Keratinocyte (primary cell): ENCODE results near the gene RAE1. TPM values are rescaled to one million over a fixed set of nuclear protein-coding genes. Genes with fewer than 3 reads are reported as not detected.

Experiments
- DNase-seq: peaks from one replicate; pipeline ENCODE4 v3.0.0-alpha.2; 2011; ENCODE audit warnings: low read depth, missing footprints, low spot score
- FAIRE-seq: peaks from 2 replicates; lab custom pipeline; 2011; peaks lifted over from hg19 to GRCh38; lab: Jason Lieb, UNC
- H2AFZ ChIP-seq: 2 replicates; pipeline ENCODE4 v1.6.0; 2012; ENCODE audit warnings: low read length, control low read depth, inconsistent platforms; ENCODE audit not compliant: control insufficient read depth
- H3K27ac ChIP-seq: 2 replicates; pipeline ENCODE4 v1.5.1; 2011; ENCODE audit warnings: low read length; ENCODE audit not compliant: control insufficient read depth, insufficient read depth
- H3K27me3 ChIP-seq: 3 replicates; pipeline ENCODE4 v1.6.0; 2011; ENCODE audit warnings: low read length; ENCODE audit not compliant: control insufficient read depth, insufficient read depth; ENCODE audit errors: extremely low read depth
- H3K36me3 ChIP-seq, 2 experiments: 2 replicates in 1 of 2; 3 replicates in 1 of 2; pipeline ENCODE4 v1.5.1; 2011; ENCODE audit warnings: low read length in 2 of 2, mild to moderate bottlenecking in 1 of 2; ENCODE audit not compliant: control insufficient read depth in 2 of 2, insufficient read depth in 2 of 2; ENCODE audit errors: extremely low read depth in 1 of 2
- H3K4me1 ChIP-seq: 3 replicates; pipeline ENCODE4 v1.5.1; 2011; ENCODE audit warnings: low read length; ENCODE audit not compliant: control insufficient read depth, insufficient read depth; ENCODE audit errors: extremely low read depth
- H3K4me2 ChIP-seq: 3 replicates; pipeline ENCODE4 v1.6.0; 2011; ENCODE audit warnings: low read depth, low read length; ENCODE audit not compliant: control insufficient read depth, insufficient read depth; ENCODE audit errors: extremely low read depth
- H3K4me3 ChIP-seq, 3 experiments: fragments of 200-600 bp in 1 of 3; sonication (generic) in 1 of 3; 2 replicates in 2 of 3; 3 replicates in 1 of 3; pipeline ENCODE4 v1.5.1; 2011 to 2016; ENCODE audit warnings: low read length in 3 of 3, mild to moderate bottlenecking in 3 of 3, control low read depth in 2 of 3, inconsistent platforms in 1 of 3, low read depth in 1 of 3, mixed read lengths in 1 of 3, mixed run types in 1 of 3, moderate library complexity in 1 of 3; ENCODE audit not compliant: control insufficient read depth in 2 of 3, insufficient read depth in 2 of 3; ENCODE audit errors: extremely low read depth in 1 of 3
- H3K79me2 ChIP-seq: 2 replicates; pipeline ENCODE4 v1.6.0; 2012; ENCODE audit warnings: low read length; ENCODE audit not compliant: control insufficient read depth, insufficient read depth
- H3K9ac ChIP-seq: 3 replicates; pipeline ENCODE4 v1.6.0; 2011; ENCODE audit warnings: low read length; ENCODE audit not compliant: control insufficient read depth, insufficient read depth; ENCODE audit errors: extremely low read depth
- H3K9me1 ChIP-seq: 3 replicates; pipeline ENCODE4 v1.6.0; 2011; ENCODE audit warnings: low read length; ENCODE audit not compliant: control insufficient read depth, insufficient read depth; ENCODE audit errors: extremely low read depth
- H3K9me3 ChIP-seq: 2 replicates; pipeline ENCODE4 v1.5.1; 2012; ENCODE audit warnings: low read depth, low read length; ENCODE audit not compliant: control insufficient read depth
- H4K20me1 ChIP-seq: 3 replicates; pipeline ENCODE4 v1.6.0; 2011; ENCODE audit warnings: low read length; ENCODE audit not compliant: control insufficient read depth, insufficient read depth; ENCODE audit errors: extremely low read depth
- EZH2 ChIP-seq: IDR thresholded peaks from one replicate; pipeline ENCODE4 v1.6.1; 2012; ENCODE audit warnings: inconsistent platforms, mild to moderate bottlenecking, low read length, moderate library complexity
- dilution Hi-C: fragments of 300-500 bp; cut with MboI; formaldehyde crosslinking; loops from one replicate; pipeline ENCODE4 v1.7.0; 2020; ENCODE audit warnings: low sequenced_read_pairs; ENCODE audit not compliant: extremely low pct_ligation_motif_present
- polyA plus RNA-seq, 5 experiments: library from polyadenylated mRNA; depleted of rRNA in 3 of 5; stranded (reverse) in 3 of 5; stranded (forward) in 1 of 5; unstranded in 1 of 5; fragments of >200 nt; gene quantifications; 1 replicate in 1 of 5; 2 replicates in 3 of 5; 3 replicates in 1 of 5; pipeline versions ENCODE4 v1.2.1 to v1.2.3, GENCODE V29; 2011 to 2012; ENCODE audit warnings: missing spikeins in 2 of 5, low read depth in 1 of 5, low replicate concordance in 1 of 5
- TF ChIP-seq, protein P1 (sequence below), 3 experiments: IDR thresholded peaks in 1 of 3; conservative IDR thresholded peaks in 1 of 3; optimal IDR thresholded peaks in 1 of 3; 2 replicates in 2 of 3; 3 replicates in 1 of 3; pipeline versions ENCODE3 to v1.5.1; 2011; ENCODE audit warnings: low read length in 3 of 3, mild to moderate bottlenecking in 3 of 3, moderate library complexity in 2 of 3, control low read depth in 1 of 3, inconsistent platforms in 1 of 3; ENCODE audit not compliant: insufficient read depth in 2 of 3; ENCODE audit errors: extremely low read depth in 1 of 3

RAE1 gene
- polyA plus RNA-seq, 1 donor (not counting 4 experiments of a cell fraction or from before 2014, with no cell fraction given), result 32.4 TPM

DNA sequence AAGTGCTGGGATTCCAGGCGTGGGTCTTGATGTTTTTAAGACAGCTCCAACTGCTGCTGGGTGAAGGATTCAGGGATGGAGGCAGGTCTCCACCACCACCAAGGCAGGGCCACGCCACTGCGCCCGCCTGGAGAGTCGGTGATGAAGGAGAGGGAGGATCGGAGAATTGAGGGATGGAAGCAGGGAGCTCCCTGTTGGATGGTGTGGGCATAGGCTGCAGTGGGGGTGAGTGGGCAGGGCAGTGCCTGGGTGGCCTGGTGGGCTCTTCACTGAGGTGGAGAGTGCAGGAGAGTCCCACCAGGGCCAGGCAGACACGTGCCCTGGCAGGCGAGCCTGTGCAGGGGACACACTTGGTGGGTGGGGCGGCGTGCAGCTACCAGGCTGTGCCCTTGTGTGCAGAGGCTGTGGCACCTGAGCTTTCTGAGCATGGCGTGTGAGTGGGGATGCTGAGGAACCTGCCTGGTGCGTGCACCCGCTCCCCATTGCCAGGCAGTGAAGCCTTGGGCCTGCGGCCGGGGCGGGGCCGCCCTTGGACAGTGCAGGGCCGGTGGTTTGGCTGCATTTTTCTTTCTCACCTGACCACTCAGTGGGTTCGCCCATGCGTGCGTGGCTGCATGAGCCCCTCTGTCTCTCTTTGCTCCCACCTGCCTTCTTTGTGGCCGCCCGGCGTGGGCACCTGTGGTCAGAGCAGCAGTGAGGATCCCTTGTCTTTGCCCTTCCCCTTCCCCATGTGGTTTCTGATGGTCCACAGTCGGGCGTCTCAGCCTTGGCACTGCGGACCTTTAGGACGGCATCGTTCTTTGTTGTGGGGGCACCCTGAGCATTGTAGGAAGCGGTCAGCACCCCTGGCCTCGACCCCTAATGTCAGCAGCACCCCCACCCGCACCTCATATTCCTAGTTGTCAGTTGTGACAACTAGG, 51.4 kb downstream of the RAE1 start:
- Histone ChIP-seq H3K27me3 (no peaks in the 10 kb centered on the region), H3K9ac (no peak overlapping the region), H2AFZ (no peak overlapping the region), H4K20me1 (no peaks in the 10 kb centered on the region), H3K79me2 (no peaks in the 10 kb centered on the region), H3K4me2 (no peak overlapping the region), H3K27ac (no peak overlapping the region), H3K9me1 (no peaks in the 10 kb centered on the region), H3K4me3 (no peak overlapping the region), H3K4me1 (no peaks in the 10 kb centered on the region), H3K9me3 (no peaks in the 10 kb centered on the region), H3K36me3 (peaks cover 0 to 12% of the 10 kb centered on the region in 2 experiments)
- no peak for DNase-seq
- no peak for FAIRE-seq
- TF ChIP-seq EZH2, result no peak
- TF ChIP-seq, protein P1, sequence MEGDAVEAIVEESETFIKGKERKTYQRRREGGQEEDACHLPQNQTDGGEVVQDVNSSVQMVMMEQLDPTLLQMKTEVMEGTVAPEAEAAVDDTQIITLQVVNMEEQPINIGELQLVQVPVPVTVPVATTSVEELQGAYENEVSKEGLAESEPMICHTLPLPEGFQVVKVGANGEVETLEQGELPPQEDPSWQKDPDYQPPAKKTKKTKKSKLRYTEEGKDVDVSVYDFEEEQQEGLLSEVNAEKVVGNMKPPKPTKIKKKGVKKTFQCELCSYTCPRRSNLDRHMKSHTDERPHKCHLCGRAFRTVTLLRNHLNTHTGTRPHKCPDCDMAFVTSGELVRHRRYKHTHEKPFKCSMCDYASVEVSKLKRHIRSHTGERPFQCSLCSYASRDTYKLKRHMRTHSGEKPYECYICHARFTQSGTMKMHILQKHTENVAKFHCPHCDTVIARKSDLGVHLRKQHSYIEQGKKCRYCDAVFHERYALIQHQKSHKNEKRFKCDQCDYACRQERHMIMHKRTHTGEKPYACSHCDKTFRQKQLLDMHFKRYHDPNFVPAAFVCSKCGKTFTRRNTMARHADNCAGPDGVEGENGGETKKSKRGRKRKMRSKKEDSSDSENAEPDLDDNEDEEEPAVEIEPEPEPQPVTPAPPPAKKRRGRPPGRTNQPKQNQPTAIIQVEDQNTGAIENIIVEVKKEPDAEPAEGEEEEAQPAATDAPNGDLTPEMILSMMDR (optimal IDR thresholded peaks at IDR 0.05 in 1 of 3, IDR thresholded peaks at IDR 0.05 in 1 of 3, conservative IDR thresholded peaks at IDR 0.05 in 1 of 3; ENCODE audit: extremely low read depth in 1 of 3, insufficient read depth in 2 of 3, low read length in 3 of 3), result no peak
- dilution Hi-C loops, result no loop called here

DNA sequence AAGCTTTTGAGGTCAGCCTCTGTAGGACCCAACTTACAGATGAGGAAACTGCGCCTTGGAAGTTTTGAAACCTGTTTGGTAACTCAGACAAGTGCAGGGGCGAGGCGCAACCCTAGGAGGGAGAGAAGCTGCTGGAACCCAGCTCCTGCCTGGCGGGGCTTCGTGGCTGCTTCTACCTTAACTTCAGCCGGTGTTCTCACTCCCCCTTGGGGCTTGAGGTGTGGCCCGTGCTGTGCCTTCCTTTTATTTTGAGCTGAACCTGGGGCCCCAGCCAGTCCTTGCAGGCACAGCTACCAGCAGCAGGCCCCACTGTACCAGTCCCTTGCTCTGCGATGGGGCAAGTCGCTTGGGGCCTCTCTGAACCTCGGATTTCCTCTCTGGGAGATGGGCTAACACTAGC, 52.2 kb downstream of the RAE1 start:
- TF ChIP-seq EZH2, result no peak
- TF ChIP-seq, protein P1 (optimal IDR thresholded peaks at IDR 0.05 in 1 of 3, IDR thresholded peaks at IDR 0.05 in 1 of 3, conservative IDR thresholded peaks at IDR 0.05 in 1 of 3; ENCODE audit: extremely low read depth in 1 of 3, insufficient read depth in 2 of 3, low read length in 3 of 3), result no peak
- H3K36me3 ChIP-seq, result peaks cover 0 to 13% of the 10 kb centered on the region in 2 experiments
- no peak overlapping the region for H3K4me3 ChIP-seq
- FAIRE-seq, result no peak
- H3K27ac ChIP-seq, result no peak overlapping the region
- H3K27me3 ChIP-seq, result no peaks in the 10 kb centered on the region
- no peaks in the 10 kb centered on the region for H4K20me1 ChIP-seq
- no peak overlapping the region for H3K9ac ChIP-seq
- no peak overlapping the region for H3K4me2 ChIP-seq
- H3K4me1 ChIP-seq, result no peaks in the 10 kb centered on the region
- no peaks in the 10 kb centered on the region for H3K9me3 ChIP-seq
- no peaks in the 10 kb centered on the region for H3K79me2 ChIP-seq
- DNase-seq, result no peak
- dilution Hi-C loops, result no loop called here
- H3K9me1 ChIP-seq, result no peaks in the 10 kb centered on the region
- no peak overlapping the region for H2AFZ ChIP-seq
